ENCODE measurements around the gene FOXL2. TPM values are rescaled to one million over a fixed set of nuclear protein-coding genes. Genes with fewer than 3 reads are reported as not detected.

FOXL2 gene
- total and polyA plus RNA-seq, 10 of the 15 experiments (the other 5 are each of a cell fraction or from before 2014, with no cell fraction given): not detected

GRCh38 chr3:138971766-138972320 is 24.9 kb upstream of the FOXL2 start:
- ChIA-PET RAD21 (ENCODE audit: unreplicated experiment) (no interaction called here), CTCF (interaction anchor here (1.1 kb wide), 1 partner anchor 36 kb away, joined by 3 read pairs; no protein-coding TSS in a partner anchor)

More at GRCh38 chr3:138971766-138972320, 24.9 kb upstream of the FOXL2 start:
- no TSS peak for BruUV-seq (replicated peaks)
- Histone ChIP-seq H3K9ac (ENCODE audit: control insufficient read depth, insufficient read depth, low read length) (no peak overlapping the region), H3K79me2 (ENCODE audit: control insufficient read depth, insufficient read depth, low read length) (no peaks in the 10 kb centered on the region), H3K27ac (ENCODE audit: control insufficient read depth, insufficient read depth) (no peak overlapping the region), H3K36me3 (ENCODE audit: control insufficient read depth in 2 of 2, insufficient read depth in 2 of 2, low read length in 1 of 2) (no peaks in the 10 kb centered on the region), H3K4me2 (ENCODE audit: control insufficient read depth, insufficient read depth) (no peak overlapping the region), H2AFZ (ENCODE audit: control insufficient read depth, low read depth, low read length) (no peak overlapping the region), H3K9me3 (replicated peaks; ENCODE audit: control insufficient read depth, insufficient read depth, low read length) (no peaks in the 10 kb centered on the region), H3K4me1 (ENCODE audit: control insufficient read depth, insufficient read depth, low read length) (no peaks in the 10 kb centered on the region), H3K27me3 (replicated peaks in 1 of 2; ENCODE audit: control insufficient read depth in 2 of 2, insufficient read depth in 2 of 2, low read length in 1 of 2) (no peaks in the 10 kb centered on the region), H4K20me1 (ENCODE audit: control insufficient read depth, insufficient read depth) (no peaks in the 10 kb centered on the region), H3K4me3 (no peak overlapping the region)
- no peak for ATAC-seq
- in situ Hi-C loops (cut with MboI) (no loop called here), intact Hi-C loops (cut with micrococcal nuclease; ENCODE audit: unreplicated experiment) (no loop called here)
- FAIRE-seq: no peak
- DNase-seq (ENCODE audit: low read depth, low spot score): no peak
- ChIA-PET POLR2A (no interaction called here), SMC1A (ENCODE audit: uncharacterized antibody, unreplicated experiment) (no interaction called here)
- WGBS (ENCODE audit: insufficient coverage, insufficient replicate concordance, low lambda C conversion rate, missing lambda C conversion rate): 33% methylated on average over 6 of the region's 6 CpGs
- no peak for TF ChIP-seq TAF1 (IDR thresholded peaks at IDR 0.05; ENCODE audit: borderline replicate concordance, low read depth, low read length)
- no peak for TF ChIP-seq ZBTB4 (CRISPR knock-in tag; IDR thresholded peaks at IDR 0.05)
- TF ChIP-seq SRF (IDR thresholded peaks at IDR 0.05; ENCODE audit: low read depth in 2 of 2, low read length in 2 of 2): no peak
- TF ChIP-seq ZZZ3 (IDR thresholded peaks at IDR 0.05; ENCODE audit: control insufficient read depth, insufficient read length, low read depth): no peak
